SU-DHL-6 (cell line): ENCODE measurements around the gene CDH13.

Source experiments
- CTCF ChIP-seq: fragments of 200-600 bp; sonication (generic); IDR thresholded peaks from one replicate; pipeline ENCODE4 v1.5.1; 2017; ENCODE audit warnings: antibody characterized with exemption, mild to moderate bottlenecking, low read length, moderate library complexity; ENCODE audit not compliant: insufficient read depth, poor library complexity, severe bottlenecking
- EZH2phosphoT487 ChIP-seq: fragments of 200-600 bp; sonication (generic), shearing (Covaris generic); conservative IDR thresholded peaks from 2 replicates; pipeline ENCODE4 v1.6.1; 2018; ENCODE audit warnings: mild to moderate bottlenecking, antibody characterized with exemption, low read length, moderate library complexity, mixed read lengths

- no peak for TF ChIP-seq CTCF
- no peak for TF ChIP-seq EZH2phosphoT487
Measured at GRCh38 chr16:82758406-82758805, 131.6 kb downstream of the CDH13 start.
